ENCODE measurements around the gene POLR2B.
"Not testable (repeated sequence)": the region's sequence is repeated elsewhere in the genome, so short reads cannot be mapped to it uniquely, and the experiment has no call there.

The POLR2B gene

GRCh38 chr4:57039345-57039744, 60.6 kb downstream of the POLR2B start:
- no peak overlapping the region for H3K4me3 ChIP-seq (ENCODE audit: low read depth, low read length)
- TF ChIP-seq CTCF (IDR thresholded peaks at IDR 0.05; ENCODE audit: low read depth, low read length, missing control alignments), result no peak
- DNase-seq (ENCODE audit: low read depth), result no peak

DNA sequence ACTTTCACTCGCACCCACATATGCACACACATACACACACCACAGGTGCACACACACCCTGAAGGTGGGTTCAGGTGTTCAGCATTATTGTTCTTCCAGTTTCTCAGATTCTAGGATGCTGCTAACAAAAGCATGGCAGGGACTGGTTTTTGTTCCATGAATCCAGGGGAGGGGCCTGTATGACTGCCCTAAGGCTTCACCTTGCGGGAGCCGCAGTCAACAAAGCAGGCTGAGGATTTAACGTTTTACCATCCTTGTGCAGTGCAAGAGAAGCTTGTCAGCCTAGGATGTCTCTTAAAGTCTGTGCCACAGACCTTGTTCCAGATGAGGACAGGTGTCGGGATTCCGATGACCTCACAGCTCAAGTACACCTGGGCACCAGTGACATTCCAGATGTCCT, 61.8 kb downstream of the POLR2B start:
- no peak for TF ChIP-seq CTCF (IDR thresholded peaks at IDR 0.05; ENCODE audit: low read depth, low read length, missing control alignments)
- no peak overlapping the region for H3K4me3 ChIP-seq (ENCODE audit: low read depth, low read length)
- DNase-seq (ENCODE audit: low read depth), result no peak

DNA sequence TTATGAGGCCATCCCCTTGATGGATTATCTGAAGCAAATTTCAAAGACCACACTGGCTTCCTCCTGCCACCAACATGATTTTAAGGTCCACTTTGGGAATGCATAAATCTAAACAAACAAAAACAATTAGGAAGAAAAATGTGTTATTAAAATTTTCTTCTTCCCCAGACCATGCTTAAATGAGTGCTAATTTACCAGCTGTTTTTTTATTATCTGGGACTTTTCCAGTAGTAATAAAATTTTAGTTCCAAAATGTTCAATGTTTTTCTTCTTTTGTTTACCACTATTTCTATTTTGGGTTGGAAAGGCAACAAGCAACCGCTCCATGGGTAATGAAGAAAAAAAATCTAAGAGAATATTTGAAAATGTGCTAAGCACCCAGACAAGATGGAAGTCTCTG, 62.3 kb downstream of the POLR2B start:
- no peak for TF ChIP-seq CTCF (IDR thresholded peaks at IDR 0.05; ENCODE audit: low read depth, low read length, missing control alignments)
- no peak overlapping the region for H3K4me3 ChIP-seq (ENCODE audit: low read depth, low read length)
- no peak for DNase-seq (ENCODE audit: low read depth)

- no peak for TF ChIP-seq CTCF (IDR thresholded peaks at IDR 0.05; ENCODE audit: low read depth, low read length, missing control alignments)
- H3K4me3 ChIP-seq (ENCODE audit: low read depth, low read length), result no peak overlapping the region
- DNase-seq (ENCODE audit: low read depth), result no peak
These were observed 64.0 kb downstream of the POLR2B start for GRCh38 chr4:57042711-57043169.

- no peak for DNase-seq (ENCODE audit: low read depth)
- no peak for TF ChIP-seq CTCF (IDR thresholded peaks at IDR 0.05; ENCODE audit: low read depth, low read length, missing control alignments)
- H3K4me3 ChIP-seq (ENCODE audit: low read depth, low read length), result no peak overlapping the region
These were observed 64.9 kb downstream of the POLR2B start for GRCh38 chr4:57043347-57044251.

GRCh38 chr4:57044279-57044678, 65.6 kb downstream of the POLR2B start:
- no peak overlapping the region for H3K4me3 ChIP-seq (ENCODE audit: low read depth, low read length)
- no peak for TF ChIP-seq CTCF (IDR thresholded peaks at IDR 0.05; ENCODE audit: low read depth, low read length, missing control alignments)
- no peak for DNase-seq (ENCODE audit: low read depth)

DNA sequence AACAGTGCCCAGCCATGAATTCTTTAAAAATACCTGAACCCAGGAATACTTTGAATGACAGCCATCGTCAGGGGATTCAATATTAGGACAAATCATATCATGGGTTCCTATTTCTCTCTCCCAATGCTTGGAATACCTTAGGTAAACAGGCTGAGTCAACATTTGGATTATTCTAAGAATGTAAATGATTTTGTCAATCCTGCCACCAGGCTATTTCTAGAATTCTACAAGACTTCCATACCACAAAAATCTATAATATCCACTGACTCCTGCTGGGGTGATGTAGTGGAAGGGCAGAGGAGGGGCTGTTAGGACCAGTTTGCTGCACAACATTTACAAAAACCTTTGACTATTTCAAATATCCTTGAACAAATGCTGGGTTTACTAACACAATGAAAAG, 66.3 kb downstream of the POLR2B start:
- H3K4me3 ChIP-seq (ENCODE audit: low read depth, low read length), result no peak overlapping the region
- DNase-seq (ENCODE audit: low read depth), result no peak
- no peak for TF ChIP-seq CTCF (IDR thresholded peaks at IDR 0.05; ENCODE audit: low read depth, low read length, missing control alignments)

DNA sequence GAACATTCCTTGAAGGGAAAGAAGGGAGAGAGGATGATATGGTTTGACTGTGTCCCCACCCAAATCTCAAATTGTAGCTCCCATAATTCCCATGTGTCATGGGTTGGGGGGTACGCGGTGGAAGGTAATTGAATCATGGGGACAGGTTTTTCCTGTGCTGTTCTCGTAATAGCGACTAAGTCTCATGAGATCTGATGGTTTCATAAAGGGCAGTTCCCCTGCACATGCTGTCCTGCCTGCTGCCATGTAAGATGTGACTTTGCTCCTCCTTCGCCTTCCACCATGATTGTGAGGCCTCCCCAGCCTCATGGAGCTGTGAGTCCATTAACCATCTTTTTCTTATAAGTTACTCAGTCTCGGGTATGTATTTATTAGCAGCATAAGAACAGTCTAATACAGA, 68.3 kb downstream of the POLR2B start:
- H3K4me3 ChIP-seq (ENCODE audit: low read depth, low read length); DNase-seq (ENCODE audit: low read depth): not testable (repeated sequence)
